ENCODE data around the gene SH2D1B. TPM values are rescaled to one million over a fixed set of nuclear protein-coding genes. Genes with fewer than 3 reads are reported as not detected.

Gene SH2D1B
- total RNA-seq, 1 donor from 2014 or later, result not detected

GRCh38 chr1:162417650-162418049, 5.7 kb upstream of the SH2D1B start:
- no peak for TF ChIP-seq CTCF (IDR thresholded peaks at IDR 0.05)
- Mint-ChIP-seq H3K4me1 (ENCODE audit: unreplicated experiment) (no peaks in the 10 kb centered on the region), H3K36me3 (ENCODE audit: unreplicated experiment) (no peaks in the 10 kb centered on the region), H3K4me3 (ENCODE audit: unreplicated experiment) (no peak overlapping the region), H3K27ac (ENCODE audit: unreplicated experiment) (no peak overlapping the region), H3K9me3 (ENCODE audit: unreplicated experiment) (peaks cover 7% of the 10 kb centered on the region), H3K27me3 (ENCODE audit: unreplicated experiment) (peaks cover 4% of the 10 kb centered on the region)
- no peak for DNase-seq (ENCODE audit: extremely low spot score, unreplicated experiment)

GRCh38 chr1:162416909-162417308, 5.0 kb upstream of the SH2D1B start:
- Mint-ChIP-seq H3K27me3 (ENCODE audit: unreplicated experiment) (peaks cover 5% of the 10 kb centered on the region), H3K27ac (ENCODE audit: unreplicated experiment) (no peak overlapping the region), H3K36me3 (ENCODE audit: unreplicated experiment) (no peaks in the 10 kb centered on the region), H3K4me1 (ENCODE audit: unreplicated experiment) (no peaks in the 10 kb centered on the region), H3K4me3 (ENCODE audit: unreplicated experiment) (no peak overlapping the region), H3K9me3 (ENCODE audit: unreplicated experiment) (peaks cover 7% of the 10 kb centered on the region)
- no peak for DNase-seq (ENCODE audit: extremely low spot score, unreplicated experiment)
- TF ChIP-seq CTCF (IDR thresholded peaks at IDR 0.05), result no peak

GRCh38 chr1:162416215-162416614, 4.3 kb upstream of the SH2D1B start:
- Mint-ChIP-seq H3K36me3 (ENCODE audit: unreplicated experiment) (no peaks in the 10 kb centered on the region), H3K4me1 (ENCODE audit: unreplicated experiment) (no peaks in the 10 kb centered on the region), H3K4me3 (ENCODE audit: unreplicated experiment) (no peak overlapping the region), H3K27me3 (ENCODE audit: unreplicated experiment) (peaks cover 5% of the 10 kb centered on the region), H3K9me3 (ENCODE audit: unreplicated experiment) (peaks cover 7% of the 10 kb centered on the region), H3K27ac (ENCODE audit: unreplicated experiment) (no peak overlapping the region)
- TF ChIP-seq CTCF (IDR thresholded peaks at IDR 0.05), result no peak
- no peak for DNase-seq (ENCODE audit: extremely low spot score, unreplicated experiment)

GRCh38 chr1:162407539-162407938, 4.4 kb downstream of the SH2D1B start:
- no peaks in the 10 kb centered on the region for H3K27me3 Mint-ChIP-seq (ENCODE audit: unreplicated experiment)

GRCh38 chr1:162406811-162407210, 5.1 kb downstream of the SH2D1B start:
- peaks cover 8% of the 10 kb centered on the region for H3K4me1 Mint-ChIP-seq (ENCODE audit: unreplicated experiment)
- no peak overlapping the region for H3K4me3 Mint-ChIP-seq (ENCODE audit: unreplicated experiment)
- DNase-seq (ENCODE audit: extremely low spot score, unreplicated experiment), result no peak
- no peaks in the 10 kb centered on the region for H3K9me3 Mint-ChIP-seq (ENCODE audit: unreplicated experiment)
- no peak overlapping the region for H3K27ac Mint-ChIP-seq (ENCODE audit: unreplicated experiment)
- no peak for TF ChIP-seq CTCF (IDR thresholded peaks at IDR 0.05)
- no peaks in the 10 kb centered on the region for H3K36me3 Mint-ChIP-seq (ENCODE audit: unreplicated experiment)
- H3K27me3 Mint-ChIP-seq (ENCODE audit: unreplicated experiment), result no peaks in the 10 kb centered on the region

More at GRCh38 chr1:162407539-162407938, 4.4 kb downstream of the SH2D1B start:
- Mint-ChIP-seq H3K27ac (ENCODE audit: unreplicated experiment) (no peak overlapping the region), H3K4me3 (ENCODE audit: unreplicated experiment) (no peak overlapping the region), H3K9me3 (ENCODE audit: unreplicated experiment) (no peaks in the 10 kb centered on the region), H3K4me1 (ENCODE audit: unreplicated experiment) (peaks cover 8% of the 10 kb centered on the region), H3K36me3 (ENCODE audit: unreplicated experiment) (no peaks in the 10 kb centered on the region)
- DNase-seq (ENCODE audit: extremely low spot score, unreplicated experiment), result no peak
- TF ChIP-seq CTCF (IDR thresholded peaks at IDR 0.05), result no peak
